Keratinocyte (primary cell): ENCODE measurements around the gene NUP214.
"Not testable (repeated sequence)": the region's sequence is repeated elsewhere in the genome, so short reads cannot be mapped to it uniquely, and the experiment has no call there.

Experiments
- EZH2 ChIP-seq: IDR thresholded peaks from one replicate; pipeline ENCODE4 v1.6.1; 2012; ENCODE audit warnings: inconsistent platforms, mild to moderate bottlenecking, low read length, moderate library complexity
- TF ChIP-seq, protein P1 (sequence below), 3 experiments: IDR thresholded peaks in 1 of 3; conservative IDR thresholded peaks in 1 of 3; optimal IDR thresholded peaks in 1 of 3; 2 replicates in 2 of 3; 3 replicates in 1 of 3; pipeline versions ENCODE3 to v1.5.1; 2011; ENCODE audit warnings: low read length in 3 of 3, mild to moderate bottlenecking in 3 of 3, moderate library complexity in 2 of 3, control low read depth in 1 of 3, inconsistent platforms in 1 of 3; ENCODE audit not compliant: insufficient read depth in 2 of 3; ENCODE audit errors: extremely low read depth in 1 of 3

DNA sequence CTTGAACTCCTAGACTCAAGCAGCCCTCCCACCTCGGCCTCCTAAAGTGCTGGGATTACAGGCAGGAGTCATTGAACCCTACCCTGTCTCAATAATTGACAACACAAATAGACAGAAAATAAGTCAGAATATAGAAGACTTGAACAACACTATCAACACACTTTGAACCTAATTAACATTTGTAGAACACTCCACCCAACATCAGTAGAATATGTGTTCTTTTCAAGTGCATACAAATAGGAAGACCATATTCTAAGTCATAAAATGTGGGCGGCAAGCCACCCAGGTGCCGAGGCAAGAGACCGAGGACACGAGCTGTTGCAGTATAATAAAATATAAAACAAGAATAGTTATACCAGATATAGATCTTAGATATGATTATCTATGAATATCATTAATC lies 118.9 kb downstream of the NUP214 start:
- TF ChIP-seq, protein P1, sequence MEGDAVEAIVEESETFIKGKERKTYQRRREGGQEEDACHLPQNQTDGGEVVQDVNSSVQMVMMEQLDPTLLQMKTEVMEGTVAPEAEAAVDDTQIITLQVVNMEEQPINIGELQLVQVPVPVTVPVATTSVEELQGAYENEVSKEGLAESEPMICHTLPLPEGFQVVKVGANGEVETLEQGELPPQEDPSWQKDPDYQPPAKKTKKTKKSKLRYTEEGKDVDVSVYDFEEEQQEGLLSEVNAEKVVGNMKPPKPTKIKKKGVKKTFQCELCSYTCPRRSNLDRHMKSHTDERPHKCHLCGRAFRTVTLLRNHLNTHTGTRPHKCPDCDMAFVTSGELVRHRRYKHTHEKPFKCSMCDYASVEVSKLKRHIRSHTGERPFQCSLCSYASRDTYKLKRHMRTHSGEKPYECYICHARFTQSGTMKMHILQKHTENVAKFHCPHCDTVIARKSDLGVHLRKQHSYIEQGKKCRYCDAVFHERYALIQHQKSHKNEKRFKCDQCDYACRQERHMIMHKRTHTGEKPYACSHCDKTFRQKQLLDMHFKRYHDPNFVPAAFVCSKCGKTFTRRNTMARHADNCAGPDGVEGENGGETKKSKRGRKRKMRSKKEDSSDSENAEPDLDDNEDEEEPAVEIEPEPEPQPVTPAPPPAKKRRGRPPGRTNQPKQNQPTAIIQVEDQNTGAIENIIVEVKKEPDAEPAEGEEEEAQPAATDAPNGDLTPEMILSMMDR (optimal IDR thresholded peaks at IDR 0.05 in 1 of 3, IDR thresholded peaks at IDR 0.05 in 1 of 3, conservative IDR thresholded peaks at IDR 0.05 in 1 of 3; ENCODE audit: extremely low read depth in 1 of 3, insufficient read depth in 2 of 3, low read length in 3 of 3): not testable (repeated sequence)
- not testable (repeated sequence) for TF ChIP-seq EZH2
